NCI-H2227 treated with DMSO at 0.1 percent for 48 hours (cell line): Measurements from ENCODE around the gene ERN1.
"Not testable (repeated sequence)": the region's sequence is repeated elsewhere in the genome, so short reads cannot be mapped to it uniquely, and the experiment has no call there.

ENCODE experiments used
- DNase-seq: peaks from one replicate; lab custom pipeline; 2025; lab: John Stamatoyannopoulos, UW

Gene ERN1

DNA sequence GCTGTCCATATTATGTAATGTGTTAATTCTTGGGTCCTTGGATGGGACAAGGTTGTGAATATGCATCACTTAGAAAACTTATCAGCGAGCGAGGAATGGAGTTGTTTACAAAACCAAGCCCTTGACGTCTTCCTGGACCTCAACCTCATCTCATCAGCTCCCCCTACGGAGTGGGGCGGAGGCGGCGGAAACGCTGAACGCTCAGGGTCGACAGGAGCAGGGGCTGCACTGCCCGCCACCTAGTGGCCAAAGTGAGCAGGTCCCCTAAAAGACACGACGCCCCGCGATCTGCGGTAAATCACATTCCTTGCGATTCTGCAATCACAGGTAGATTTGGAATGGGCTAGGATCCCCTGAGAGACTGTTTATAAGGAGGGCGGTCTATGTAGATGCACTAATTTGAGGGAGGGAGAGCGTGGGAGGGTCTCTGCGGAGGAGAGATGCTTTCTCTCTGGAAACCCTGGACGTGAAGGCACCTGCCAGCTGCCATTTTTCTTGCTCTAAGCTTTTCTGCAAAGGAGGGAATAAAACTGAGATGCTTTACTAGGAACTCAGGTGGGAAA is 104.1 kb downstream of the ERN1 start:
- DNase-seq: peak; percentile 77

DNA sequence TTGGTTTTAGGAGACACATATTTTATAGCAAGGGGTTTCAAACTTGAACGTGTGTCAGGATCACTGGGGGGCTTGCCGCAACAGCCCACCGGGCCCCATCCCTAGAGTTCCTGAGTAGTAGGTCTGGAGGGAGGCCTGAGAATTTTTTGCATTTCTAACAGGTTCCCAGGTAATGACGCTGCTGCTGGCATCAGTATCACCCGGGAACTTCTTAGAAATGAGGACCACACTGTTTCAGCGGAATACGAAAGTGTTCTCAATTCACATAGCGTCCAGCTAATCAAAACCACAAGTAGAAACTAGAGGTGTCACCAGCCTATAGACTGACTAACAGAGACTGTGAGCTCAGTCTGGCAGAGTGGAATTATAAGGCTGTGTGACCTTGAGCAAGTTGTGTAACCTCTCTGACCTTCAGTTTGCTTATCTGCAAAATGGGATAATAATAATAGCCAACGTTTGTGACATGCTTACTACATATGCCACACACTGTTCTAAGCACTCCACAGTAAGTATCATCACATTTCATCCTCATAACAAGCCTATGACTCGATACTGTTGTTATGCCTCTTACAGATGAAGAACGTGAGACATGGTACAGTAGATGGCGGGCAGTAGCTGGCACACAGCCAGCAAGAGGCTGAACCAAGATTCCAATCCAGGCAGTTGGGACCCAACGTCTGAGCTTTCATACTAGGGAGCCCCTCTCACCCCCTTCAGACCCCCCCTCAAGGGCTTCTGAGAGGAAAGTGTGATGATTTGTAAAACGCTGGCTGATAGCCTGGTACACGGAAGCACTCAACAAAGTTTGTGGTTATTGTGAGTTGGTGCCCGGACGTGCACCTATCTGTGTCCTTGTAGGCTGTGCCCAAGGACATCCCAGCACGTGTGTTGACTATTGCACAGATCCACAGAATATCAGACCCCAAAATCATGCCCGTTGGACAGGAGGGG is 104.9 kb downstream of the ERN1 start:
- no peak for DNase-seq

DNA sequence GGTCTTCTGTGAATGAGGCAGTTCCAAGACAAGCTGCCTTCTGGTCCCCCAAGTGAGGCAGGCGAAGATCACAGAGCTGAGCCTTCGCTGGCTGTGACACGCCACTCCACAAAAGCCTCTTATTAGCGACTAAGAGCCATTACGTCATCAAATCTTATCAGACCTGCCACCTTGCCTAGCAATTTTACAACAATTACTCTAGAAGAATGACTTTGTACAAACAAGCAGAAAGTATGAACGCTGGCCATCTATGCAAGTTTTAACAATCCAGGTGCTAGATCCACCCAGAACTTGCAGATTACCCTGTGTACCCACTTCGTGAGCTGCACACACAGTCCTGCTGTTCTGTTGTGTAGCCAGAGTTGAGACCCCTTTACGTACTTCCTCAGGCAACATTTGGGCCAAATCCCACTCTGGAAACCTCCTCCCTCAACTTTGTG is 105.7 kb downstream of the ERN1 start:
- no peak for DNase-seq

DNA sequence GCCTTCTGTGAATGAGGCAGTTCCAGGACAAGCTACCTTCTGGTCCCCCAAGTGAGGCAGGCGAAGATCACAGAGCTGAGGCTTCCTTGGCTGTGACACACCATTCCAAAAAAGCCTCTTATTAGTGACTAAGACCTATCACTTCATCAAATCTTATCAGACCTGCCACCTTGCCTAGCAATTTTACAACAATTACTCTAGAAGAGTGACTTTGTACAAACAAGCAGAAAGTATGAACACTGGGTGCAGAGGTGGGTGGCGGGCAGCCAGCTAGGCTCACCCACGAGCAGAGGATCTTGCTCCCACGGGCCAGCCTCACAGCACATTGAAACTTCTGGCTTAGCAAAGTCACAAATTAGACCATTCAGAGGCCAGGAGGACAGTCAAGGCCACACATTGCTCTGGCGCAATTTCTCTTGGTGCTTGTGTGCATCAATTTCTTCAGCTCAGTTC is 107.3 kb downstream of the ERN1 start:
- no peak for DNase-seq

DNA sequence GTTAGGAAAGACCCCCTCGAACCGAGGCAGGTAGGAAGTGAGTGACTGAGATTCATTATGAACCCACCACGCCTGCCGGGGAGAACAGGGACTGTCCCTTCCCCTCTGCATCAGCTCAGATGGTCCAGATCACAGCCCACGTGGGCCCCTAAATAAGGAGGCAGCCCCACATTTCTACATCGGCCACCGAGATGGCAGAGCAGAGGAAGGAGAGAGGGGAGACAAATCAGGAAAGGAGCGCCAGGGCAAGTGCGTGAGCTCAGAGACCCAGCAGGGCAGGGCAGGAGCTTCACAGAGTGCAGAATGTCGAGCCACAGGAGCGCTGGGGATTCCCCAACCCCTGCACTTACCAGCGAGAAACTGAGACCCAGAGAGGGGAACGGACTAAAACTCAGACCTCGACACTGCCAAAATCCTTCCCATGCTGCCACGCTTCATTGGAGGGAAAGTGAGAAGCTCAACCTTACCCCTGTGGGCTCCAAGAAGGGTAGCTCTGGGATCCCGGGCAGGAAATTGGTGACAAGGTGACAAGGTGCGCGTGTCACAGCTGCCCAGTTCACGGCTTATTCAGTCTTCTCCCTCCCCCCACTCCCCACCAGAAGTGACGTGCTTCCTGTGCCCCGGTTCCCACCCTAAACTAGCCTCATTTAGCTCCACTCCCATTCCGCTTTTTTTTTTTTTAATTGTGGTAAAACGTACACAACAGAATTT is 109.7 kb downstream of the ERN1 start, which contains the start of gene ICAM2:
TSS of gene ICAM2 (minus strand) at position 578 of the 711 bp plus-strand sequence. CDS start 13,942 bp downstream, outside the sequence.
- no peak for DNase-seq

DNA sequence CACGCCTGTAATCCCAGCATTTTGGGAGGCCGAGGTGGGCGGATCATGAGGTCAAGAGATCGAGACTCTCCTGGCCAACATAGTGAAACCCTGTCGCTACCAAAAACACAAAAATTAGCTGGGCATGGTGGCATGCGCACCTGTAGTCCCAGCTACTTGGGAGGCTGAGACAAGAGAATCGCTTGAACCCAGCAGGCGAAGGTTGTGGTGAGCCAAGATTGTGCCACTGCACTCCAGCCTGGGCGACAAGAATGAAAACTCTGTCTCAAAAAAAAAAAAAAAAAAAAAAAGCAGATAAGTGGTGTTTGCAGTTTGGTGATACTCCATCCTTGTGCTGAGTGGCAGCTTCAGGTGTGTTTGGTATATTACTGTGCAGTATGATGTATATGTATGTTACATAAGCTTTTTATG is 110.4 kb downstream of the ERN1 start:
- not testable (repeated sequence) for DNase-seq

DNA sequence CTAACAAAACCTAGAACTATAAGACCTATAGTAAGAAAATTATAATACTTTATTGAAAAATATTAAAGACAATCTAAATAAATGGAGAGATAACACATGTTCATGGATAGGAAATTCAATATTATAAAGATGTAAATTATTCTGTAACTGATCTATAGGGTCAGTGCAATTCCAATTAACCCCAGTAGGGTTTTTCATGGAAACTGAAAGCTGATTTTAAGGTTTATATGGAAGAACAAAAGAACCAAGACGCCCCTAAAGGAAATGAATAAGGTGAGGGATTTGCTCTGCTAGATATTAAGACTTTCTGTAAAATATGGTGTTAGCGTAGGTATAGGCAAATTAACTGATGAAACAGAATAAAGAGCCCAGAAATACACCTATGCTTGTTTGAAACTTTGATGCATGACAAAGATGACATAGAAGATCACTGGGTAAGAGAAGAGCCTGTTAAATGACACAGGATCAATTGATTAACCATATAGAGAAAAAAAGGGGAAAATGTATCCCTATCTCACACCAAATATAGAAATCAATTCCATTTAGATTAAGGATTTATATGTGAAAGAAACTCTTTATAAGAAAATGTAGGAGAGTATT is 112.5 kb downstream of the ERN1 start:
- no peak for DNase-seq

DNA sequence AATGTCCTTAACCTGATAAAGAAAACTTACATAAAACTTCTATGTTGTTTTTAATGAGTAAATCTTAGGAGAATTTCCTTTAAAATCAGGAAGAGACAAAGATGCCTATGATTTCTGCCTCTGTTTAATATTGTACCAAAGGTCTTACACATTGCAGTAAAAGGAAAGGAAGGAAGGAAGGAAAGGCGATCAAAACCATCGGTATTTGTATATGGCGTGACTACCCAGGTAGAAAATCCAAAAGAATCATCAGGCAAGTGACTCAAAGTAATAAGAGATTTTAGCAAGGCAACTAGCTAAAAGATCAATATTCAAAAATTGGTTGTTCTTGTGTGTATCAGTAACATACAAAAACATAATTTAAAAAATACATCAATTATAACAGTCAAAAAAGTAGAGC is 113.0 kb downstream of the ERN1 start:
- no peak for DNase-seq

DNA sequence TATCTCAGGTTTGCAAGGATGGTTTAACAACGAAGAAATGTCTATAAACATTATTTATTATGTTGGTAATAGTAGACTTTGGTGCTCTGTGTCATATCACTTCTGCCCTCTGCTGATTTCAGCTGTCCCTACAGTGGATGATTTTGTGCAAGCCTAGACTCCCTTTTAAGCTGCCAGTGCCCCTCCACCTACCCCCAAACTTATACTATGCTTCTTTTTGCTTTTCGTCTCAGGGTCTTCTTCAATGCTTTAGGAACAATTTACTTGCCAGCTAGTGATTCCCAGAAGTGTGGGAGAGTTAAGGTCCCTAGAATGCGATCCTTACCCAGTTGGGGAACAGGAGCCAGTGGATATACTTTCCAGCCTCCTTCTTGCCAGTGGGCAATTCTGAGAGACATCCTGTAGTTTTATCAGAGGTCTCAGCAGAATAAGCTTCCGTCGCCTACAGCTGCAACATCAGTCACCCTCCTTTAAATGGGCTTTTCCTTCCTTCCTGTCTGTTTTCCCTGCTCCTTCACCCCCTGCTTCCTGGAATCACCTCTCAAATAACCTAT is 113.6 kb downstream of the ERN1 start:
- no peak for DNase-seq

DNA sequence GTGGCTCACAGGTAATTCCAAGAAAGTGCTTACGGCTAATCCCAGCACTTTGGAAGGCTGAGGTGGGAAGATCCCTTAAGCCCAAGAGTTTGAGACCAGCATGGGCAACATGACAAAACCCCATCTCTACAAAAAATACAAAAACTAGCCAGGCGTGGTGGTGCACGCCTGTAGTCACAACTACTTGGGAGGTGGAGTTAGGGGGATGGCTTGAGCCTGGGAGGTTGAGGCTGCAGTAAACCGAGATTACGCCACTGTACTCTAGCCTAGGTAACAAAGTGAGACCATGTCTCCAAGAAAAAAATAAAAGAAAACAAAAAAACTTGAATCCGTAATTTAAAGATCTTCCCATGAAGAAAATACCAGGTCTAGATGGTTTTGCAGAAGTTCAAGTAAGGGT is 114.5 kb downstream of the ERN1 start:
- no peak for DNase-seq

DNA sequence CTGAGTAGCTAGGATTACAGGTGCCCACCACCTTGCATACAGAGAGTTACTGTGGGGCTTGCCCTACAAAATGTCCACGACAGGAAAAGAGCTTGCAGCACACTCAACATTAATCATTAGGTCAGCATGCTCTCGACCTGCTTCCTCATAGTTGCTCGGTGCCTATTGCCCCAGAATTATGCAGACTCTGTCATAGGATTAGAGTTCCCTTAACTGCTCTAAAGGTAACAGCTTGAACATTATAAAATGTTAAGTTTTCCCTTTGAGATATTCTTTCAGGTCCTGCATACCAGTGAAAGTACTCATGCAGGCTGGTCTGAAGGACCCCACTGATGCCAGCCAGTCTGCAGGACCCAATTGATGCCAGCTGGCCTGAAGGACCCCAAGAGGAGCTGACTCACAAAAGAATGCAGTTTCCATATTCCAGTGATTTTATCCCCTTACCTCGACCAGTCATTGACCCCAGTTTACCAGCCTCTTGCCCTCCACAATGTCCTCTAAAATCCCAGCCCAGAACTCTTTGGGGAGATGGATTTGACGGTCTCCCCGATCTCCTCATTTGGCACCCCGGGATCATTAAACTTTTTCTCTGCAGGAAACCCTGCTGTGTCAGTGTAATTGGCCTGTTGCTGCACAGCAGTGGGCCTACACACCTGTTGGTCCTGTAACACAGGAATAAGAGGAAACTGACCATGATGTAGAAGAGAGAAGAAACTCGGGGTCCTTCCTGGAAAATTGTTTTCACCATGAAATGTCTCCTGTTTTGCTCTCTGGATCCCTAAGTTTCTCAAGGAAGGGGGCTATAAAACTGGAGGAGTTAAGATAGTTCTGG is 120.2 kb downstream of the ERN1 start:
- no peak for DNase-seq

DNA sequence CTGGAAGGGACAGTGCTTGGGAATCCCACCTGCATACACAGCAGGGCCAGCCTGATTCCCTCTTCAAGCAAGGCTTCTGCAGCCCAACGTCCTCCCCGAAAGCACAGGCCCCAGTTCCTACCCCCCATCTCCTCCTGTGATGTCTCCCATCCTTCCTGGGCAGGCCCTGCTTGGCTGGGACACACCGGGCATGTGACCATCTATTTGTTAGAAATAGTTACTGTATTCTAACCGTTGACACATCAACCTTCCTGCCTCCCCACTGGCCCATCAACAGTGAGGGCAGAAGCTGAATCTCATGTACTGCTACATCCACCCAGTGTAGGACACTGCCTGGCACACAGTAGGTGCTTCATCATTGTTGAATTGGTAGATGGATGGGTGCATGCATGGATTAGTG is 121.1 kb downstream of the ERN1 start:
- DNase-seq: no peak

DNA sequence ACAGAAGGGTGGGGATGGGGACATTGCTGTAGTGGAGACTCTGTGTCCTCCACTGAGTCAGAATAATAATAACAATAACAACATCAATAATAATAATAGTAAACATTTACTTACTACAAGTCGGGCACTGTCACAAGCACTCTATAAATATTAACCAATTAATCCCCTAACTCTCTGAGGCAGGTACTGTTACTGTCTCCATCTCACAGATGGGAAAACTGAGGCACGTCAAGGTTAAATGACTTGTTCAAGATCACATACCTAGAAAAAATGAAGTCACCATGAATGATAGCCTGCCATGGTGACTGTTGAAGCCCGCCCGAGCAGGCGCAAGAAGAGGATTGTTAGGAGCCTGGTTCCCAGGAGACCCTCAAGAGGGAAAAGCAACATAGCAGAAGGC is 121.6 kb downstream of the ERN1 start:
- no peak for DNase-seq

DNA sequence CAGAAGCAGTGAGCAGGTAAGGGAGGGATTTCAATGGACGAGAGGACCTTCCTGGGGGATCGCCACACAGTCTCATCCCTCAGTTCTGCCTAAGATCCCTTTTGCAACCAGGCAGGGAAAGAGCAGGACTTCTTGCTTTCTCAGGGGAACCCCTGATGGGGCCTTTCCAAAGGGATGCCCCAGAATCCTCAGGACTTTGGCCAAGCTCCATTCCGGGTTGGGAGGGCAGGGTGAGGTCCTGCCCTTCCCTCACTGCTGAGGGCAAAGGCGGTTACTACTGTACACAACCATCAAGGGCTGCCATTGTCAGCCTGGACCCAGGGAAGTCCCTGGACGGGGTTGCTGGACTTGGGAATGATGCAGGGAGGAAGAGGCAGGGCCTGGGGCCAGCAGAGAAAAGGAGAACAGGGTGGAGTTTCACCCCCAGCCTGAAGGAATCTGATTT is 122.1 kb downstream of the ERN1 start:
- DNase-seq: no peak

DNA sequence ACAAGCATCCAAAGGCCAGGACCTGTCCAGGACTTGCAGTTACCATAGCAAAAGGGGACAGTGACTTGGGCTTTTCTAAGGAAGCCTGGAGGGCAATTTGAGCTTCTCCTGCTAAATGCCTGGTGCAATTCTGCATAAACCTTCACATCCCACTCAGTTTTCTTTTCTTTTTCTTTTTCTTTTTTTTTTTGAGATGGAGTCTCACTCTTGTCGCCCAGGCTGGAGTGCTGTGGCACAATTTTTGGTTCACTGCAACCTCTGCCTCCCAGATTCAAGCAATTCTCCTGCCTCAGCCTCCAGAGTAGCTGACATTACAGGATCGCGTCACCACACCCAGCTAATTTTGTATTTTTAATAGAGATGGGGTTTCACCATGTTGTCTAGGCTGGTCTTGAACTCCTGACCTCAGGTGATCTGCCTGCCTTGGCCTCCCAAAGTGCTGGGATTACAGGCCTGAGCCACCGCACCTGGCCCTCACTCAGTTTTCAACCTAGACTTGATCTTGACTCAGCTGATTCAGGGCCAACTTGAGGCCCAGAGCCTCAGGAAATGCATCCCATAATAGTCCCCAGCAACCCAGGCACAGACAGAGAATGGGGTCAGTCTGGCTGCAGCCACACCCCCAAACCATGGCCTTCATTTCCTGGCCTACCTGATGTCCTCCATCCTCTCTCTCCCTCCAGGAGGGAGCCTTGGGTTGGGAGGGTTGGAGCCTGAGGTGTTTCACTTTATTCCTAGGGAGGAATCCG is 122.7 kb downstream of the ERN1 start:
- DNase-seq: not testable (repeated sequence)

DNA sequence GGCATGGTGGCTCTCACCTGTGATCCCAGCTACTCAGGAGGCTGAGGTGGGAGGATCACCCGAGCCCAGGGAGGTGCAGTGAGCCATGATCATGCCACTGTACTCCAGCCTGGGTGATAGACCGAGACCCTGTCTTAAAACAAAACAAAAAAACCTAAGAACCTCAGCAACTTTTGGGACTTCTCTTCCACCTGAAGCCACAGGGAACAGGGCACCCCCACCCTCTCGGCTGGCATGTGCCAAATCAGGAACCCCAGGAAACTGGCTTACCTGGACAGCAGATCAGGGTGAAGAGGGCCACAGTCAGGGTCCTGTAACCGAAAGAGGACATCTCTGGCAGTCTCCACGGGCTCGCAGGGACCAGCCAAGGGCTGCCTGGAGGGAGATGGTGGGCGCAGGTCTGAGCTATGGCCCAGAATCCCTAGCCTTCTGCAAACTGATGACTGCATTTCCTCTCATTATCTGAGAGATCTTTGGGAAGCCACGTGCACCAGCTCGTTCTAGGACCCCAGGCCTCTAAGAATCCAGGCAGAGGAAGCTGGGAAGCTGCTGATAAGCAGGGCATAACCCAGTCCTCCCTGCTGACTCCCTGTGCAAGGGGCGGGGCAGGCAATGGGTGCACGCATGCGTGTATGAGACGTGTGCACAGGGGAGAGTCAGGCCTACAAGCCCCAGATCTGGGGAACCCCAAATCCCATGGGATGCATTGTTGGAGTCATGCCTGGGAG is 123.4 kb downstream of the ERN1 start:
- DNase-seq: no peak

DNA sequence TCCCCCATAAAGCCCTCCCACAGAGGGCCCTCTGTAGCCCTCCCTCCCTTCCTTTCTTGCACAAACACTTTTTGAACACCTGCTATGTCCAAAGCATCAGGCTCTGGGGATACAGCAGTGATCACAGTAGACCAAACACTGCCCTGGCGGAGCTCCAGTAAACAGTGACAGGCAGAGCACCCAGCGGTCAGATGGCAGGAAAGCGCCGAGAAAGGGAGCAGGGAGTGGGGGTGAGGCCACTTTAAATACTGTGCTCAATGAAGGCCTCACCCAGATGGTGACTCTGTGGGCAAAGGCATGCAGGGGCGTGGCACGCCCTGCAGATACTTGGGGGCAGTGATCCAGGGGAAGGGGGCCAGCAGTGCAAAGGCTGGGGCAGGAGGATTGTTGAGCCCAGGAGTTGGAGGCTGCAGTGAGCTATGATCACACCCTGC is 124.2 kb downstream of the ERN1 start:
- DNase-seq: no peak

DNA sequence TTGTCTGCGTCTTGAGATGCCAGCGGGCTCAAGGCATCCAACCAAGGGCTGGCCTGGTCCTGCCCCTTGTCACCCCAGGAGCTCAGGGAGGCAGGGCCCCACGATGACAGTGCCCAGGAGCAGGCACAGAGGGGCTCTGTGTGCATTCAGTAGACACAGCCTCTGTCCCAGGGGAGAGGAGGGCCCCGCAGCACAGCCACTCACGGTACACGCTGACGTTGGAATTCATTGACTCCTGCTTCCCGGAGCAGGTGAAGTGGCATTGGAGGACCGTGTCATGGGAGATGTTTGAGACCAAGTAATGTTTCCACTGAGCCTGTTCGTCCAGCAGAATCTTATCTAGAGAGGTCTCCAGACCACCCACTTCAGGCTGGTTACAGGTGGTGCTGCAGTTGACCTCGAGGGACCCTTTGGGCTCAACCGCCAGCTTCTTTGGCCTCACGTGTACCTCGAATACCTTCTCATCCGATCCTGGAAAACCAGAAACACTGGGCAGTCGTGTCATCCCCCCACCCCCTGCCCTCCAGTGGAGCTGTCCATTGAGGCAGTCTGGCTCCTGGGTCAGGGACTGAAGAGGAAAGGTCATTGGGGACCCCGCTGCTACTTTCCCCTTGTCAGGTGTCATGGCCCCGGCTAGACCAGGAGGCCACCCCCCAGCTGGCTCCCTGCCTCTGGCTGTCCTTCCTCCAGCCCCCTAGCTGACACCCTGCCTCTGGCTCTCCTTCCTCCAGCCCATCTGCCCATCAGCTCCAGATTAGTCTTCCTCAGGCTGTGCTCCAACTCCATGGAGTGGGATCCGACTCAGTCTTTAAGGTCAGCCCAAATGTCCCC is 124.8 kb downstream of the ERN1 start:
- DNase-seq: no peak
